GM19324 (cell line): ENCODE results near the gene CTSD.

Experiments
- ATAC-seq: cut with Tn5 transposase; IDR thresholded peaks from one replicate; pipeline ENCODE4 v1.9.1; 2021; ENCODE audit warnings: mild to moderate bottlenecking, moderate library complexity; ENCODE audit not compliant: unreplicated experiment, low FRiP score

CTSD gene

DNA sequence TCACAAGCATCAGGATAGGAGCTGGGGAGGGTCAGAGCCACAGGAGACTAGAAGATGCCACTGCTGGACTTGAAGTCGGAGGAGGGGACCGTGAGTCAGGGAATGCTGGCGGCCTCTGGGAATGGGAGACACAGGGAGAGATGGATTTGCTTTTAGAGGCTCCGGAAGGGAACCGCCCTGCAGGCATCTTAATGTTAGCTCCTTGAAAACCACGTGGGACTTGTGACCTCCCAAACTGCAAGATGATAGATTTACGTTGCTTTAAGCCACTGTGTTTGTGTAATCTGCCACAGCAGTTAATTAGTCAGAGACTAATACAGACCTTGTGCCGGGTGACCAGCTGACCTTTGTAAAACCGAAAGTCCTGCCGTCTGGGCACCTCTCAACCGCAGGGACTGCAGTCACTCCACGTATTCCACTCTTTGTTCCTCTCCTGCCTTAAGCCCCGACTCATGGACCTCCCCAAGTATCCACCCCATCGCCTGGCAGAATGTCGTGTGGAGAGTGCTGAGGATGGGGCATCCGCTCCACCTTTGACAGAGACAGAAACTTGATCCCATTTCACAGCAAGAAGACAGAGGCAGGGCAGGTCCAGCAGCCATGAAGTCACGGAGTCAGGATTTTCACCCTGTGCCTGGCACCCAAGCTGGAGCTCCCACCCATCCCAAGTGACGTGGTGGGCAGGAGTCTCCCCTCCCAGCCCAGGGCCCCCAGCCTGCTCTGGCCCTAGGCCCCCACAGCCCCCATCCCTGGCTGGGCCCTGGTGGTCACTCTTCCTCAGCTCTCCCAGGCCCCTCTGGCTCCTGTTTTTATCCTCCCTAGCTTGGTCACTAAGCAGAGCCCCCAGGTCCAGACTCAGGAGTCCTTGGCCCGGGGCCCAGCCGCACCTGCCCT is 19.4 kb upstream of the CTSD start:
- no peak for ATAC-seq

DNA sequence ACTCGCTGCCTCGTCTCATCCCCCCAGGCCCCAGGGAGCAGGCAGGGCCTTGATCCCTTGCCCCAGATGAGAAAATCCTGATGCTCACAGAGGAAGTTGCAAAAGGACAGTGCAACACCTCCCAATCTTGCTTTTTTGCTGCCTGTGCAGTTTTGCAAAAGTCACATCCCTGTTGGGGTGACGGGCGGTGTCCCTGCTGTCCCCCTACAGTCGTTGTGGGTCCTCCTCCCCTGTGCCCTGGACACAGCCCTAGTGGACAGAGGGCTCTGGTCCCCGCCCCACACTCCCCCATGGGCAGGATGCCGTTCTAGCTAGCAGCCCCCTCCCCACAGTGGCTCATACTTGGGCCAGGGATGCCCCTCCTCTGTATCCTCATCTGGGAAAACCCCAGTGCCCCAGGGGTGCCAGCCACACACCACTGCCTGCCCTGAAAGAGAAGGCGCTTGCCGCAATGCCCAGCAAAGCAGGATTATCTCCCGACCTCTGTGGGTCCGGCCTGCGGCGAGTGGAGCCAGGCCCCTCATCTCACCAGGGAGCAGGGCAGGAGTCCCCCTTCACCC is 18.4 kb upstream of the CTSD start:
- no peak for ATAC-seq

- ATAC-seq = no peak
Measured at GRCh38 chr11:1781593-1781975, 17.9 kb upstream of the CTSD start.

- ATAC-seq = no peak
Measured at GRCh38 chr11:1780700-1781592, 17.2 kb upstream of the CTSD start.

GRCh38 chr11:1779806-1780699 is 16.3 kb upstream of the CTSD start:
- ATAC-seq = no peak

DNA sequence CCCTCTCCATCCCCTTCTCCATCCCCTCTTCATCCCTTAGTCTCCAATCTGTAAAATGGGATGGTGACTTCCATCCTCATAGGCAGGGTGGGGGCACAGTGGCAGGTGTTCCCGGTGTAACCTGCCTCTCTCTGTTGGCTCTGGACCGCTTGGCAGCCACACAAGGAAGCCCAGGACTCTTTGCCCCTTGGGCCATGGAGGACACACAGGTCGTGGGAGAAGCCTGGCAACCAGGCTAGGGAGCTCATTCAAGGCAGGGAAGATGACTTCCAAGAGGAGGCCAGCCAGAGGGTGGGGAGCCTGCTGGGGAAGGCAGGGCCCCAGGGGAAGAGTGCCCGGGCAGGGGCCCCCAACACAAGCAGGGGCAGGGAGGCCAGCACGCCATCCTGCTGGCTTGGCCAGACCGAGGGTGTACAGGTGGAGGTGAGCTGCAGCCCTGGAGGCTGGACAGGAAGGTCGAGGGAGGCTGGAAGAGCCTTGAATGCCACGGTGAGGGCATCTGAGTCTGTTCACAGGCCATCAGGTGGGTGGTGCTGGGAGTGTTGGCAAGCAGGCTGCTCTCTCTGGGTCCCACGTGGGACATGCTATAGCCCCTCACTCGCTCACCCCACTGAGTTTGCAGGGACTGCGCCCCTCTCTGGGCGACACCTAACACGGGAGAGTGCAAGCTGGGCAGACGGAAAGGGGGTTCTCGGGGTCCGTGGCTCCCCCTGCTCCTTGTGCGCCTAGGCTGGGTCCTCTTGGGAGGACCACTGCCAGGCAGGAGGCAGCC is 15.5 kb upstream of the CTSD start:
- ATAC-seq = no peak

DNA sequence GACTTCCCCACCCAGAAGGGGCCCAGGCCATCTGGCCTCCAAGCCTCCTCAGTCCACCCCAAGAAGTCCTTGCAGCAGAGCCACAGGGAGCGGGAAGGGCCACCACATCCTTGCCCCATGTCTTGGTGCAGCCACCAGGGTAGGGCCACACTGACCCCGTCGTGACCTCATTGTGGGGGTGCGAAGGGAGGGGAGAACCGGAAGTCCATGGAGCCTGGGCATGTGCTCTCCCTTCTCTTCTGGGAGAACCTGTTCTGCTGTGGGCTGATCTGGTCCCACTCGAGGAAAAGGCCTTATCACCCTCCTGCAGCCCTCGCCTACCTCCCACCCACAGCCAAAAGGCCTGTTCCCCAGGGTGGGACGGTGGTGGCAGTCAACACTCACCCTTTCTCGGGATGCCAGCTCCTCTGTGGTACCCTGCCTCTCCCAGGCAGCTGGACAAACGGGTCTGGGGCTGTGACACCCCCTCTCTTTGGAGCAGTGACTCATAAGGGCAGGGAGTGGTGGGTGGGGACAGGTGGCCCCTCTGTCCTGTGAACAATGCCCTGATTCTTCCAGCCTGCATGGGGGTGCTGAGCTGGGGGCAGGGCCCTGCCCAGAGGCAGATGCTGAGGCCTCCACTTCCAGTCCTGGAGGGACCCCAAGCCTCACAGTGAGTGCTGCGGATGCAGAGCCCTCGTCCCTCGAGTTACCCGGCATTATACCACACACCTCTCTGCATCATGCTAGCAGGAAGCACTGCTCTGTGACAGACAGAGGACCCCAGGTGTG is 14.6 kb upstream of the CTSD start:
- ATAC-seq = no peak

GRCh38 chr11:1777737-1778136 is 14.0 kb upstream of the CTSD start:
- no peak for ATAC-seq

GRCh38 chr11:1776944-1777715 is 13.4 kb upstream of the CTSD start:
- no peak for ATAC-seq

DNA sequence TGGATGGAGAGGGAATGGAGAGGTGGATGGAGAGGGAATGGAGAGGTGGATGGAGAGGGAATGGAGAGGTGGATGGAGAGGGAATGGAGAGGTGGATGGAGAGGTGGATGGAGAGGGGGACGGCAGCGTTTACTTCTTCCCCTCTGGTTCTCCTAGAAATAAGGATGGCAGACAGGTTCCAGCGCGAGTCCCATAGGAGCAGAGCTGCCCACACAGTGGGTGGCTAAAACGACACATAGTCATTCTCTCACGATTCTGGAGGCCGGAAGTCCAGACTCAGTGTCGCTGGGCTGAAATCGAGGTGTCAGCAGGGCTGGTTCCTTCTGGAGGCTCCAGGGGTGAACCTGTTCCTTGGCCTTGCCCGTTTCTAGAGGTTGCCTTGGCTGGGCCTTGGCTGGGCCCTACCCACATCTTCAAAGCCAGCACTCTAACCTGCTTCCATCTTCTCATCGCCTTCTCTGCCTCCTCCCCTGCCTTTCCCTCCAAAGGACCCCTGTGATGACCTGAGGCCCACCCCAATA is 12.7 kb upstream of the CTSD start:
- ATAC-seq = no peak

GRCh38 chr11:1774886-1775285 is 11.2 kb upstream of the CTSD start:
- ATAC-seq = no peak

DNA sequence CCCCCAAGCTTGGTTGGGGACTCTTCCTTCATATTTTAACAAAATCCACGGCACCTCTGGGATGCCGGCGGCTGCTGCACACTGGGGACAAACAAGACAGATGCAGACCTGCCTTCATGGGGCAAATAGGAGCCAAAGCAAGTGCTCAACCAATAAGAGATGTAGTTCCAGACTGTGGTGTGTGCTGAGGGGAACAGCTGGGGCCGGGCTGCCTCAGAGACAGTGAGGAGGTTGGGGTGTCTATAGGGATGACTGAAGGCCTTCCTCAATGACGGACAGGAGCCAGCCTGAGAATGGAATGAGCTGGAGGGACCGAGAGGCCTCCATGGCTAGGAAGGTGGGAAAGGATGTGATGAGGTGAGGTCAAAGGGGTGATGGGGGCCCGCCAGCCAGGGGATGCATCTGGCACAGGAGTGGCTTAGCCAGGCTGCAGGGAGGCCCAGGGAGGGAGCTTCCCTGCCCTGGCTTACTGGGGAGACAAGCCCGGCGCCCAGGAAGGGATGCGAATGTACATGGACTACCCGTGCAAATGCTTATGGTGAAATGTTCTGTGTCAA is 10.3 kb upstream of the CTSD start:
- no peak for ATAC-seq

GRCh38 chr11:1773131-1773993 is 9.6 kb upstream of the CTSD start:
- ATAC-seq = no peak

DNA sequence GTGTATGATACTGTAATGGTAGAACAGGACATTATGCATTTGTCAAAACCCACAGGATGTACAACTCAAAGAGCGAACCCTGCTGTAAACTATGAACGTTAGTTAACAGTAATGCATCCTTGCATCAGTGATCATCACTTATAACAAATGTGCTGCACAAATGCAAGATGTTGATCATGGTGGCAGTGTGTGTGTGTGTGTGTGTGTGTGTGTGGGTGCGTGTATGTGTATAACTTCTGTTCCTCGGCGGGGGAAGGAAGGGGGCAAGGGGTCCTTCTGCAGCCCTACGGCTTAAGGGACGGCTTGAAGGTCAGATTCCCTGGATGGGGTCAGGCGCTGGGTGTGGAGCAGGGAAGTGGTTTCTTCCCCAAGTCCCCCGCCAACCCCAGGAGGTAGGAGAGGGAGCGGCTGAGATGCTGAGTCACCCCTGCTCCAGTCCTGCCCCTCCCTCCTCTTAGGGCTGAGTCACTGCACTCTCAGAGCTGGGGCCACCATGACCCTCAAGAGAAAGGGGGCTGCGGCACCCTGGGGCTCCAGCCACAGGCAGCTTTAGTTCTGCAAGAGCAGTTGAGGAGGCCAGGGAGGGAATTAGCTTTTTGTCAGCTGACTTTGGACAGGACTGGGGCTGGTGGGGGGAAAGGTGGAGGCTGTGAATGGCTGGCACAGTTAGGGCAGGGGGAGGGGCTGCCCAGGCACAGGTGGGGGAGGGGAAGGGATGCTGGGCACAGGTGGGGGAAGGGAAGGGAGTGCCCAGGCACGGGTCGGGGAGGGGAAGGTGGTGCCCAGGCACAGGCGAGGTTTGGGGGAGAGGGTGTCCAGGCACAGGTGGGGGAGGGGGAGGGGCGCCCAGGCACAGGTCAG is 8.8 kb upstream of the CTSD start:
- ATAC-seq = no peak

GRCh38 chr11:1771700-1772099 is 8.0 kb upstream of the CTSD start:
- no peak for ATAC-seq

- ATAC-seq = no peak
Measured at GRCh38 chr11:1771273-1771672, 7.5 kb upstream of the CTSD start.
